HepG2 (cell line): ENCODE measurements around the gene TACC2. TPM values are rescaled to one million over a fixed set of nuclear protein-coding genes. Genes with fewer than 3 reads are reported as not detected.
A peak's percentile ranks its signal among the peaks of the same experiment; 100 is the strongest.

Experiments used
- AGO1 ChIP-seq: fragments of 200-400 bp; formaldehyde crosslinking; IDR thresholded peaks from 2 replicates; pipeline ENCODE4 v1.6.1; 2017; ENCODE audit warnings: mild to moderate bottlenecking, low read depth, low read length, moderate library complexity; ENCODE audit not compliant: poor library complexity, severe bottlenecking
- ASH2L ChIP-seq: fragments of 300-600, 200-600 bp; sonication (generic); IDR thresholded peaks from 2 replicates; pipeline ENCODE4 v1.7.0; 2017; ENCODE audit warnings: low read depth, mild to moderate bottlenecking, moderate library complexity, mixed read lengths, low read length; ENCODE audit not compliant: insufficient read length
- CAMTA2 ChIP-seq: sonication (generic); formaldehyde crosslinking; IDR thresholded peaks from 2 replicates; pipeline ENCODE4 v1.4.0; 2020; ENCODE audit warnings: mild to moderate bottlenecking, missing genetic modification reagents, borderline replicate concordance
- CREB1 ChIP-seq, 2 experiments: fragments of 450-650 bp in 1 of 2; IDR thresholded peaks; 2 replicates each; pipeline ENCODE4 v1.6.1; 2016 to 2017; ENCODE audit warnings: control low read depth in 1 of 2, mild to moderate bottlenecking in 1 of 2, missing compliant biosample characterization in 1 of 2, missing genetic modification characterization in 1 of 2
- FOXK1 ChIP-seq: sonication (generic); formaldehyde crosslinking; IDR thresholded peaks from 2 replicates; pipeline ENCODE4 v1.4.0; 2020; ENCODE audit warnings: low read depth, missing genetic modification reagents, borderline replicate concordance
- HNRNPLL ChIP-seq: fragments of 200-400 bp; formaldehyde crosslinking; IDR thresholded peaks from 2 replicates; pipeline ENCODE4 v1.6.1; 2017; ENCODE audit warnings: mild to moderate bottlenecking, low read depth, low read length; ENCODE audit not compliant: poor library complexity, severe bottlenecking
- ISL2 ChIP-seq: sonication (generic); formaldehyde crosslinking; IDR thresholded peaks from 2 replicates; pipeline ENCODE4 v1.5.0; 2020; ENCODE audit warnings: missing genetic modification reagents
- MAFK ChIP-seq, 2 experiments: IDR thresholded peaks in 1 of 2; conservative IDR thresholded peaks in 1 of 2; 2 replicates each; pipeline ENCODE4 v1.6.1; 2011; ENCODE audit warnings: improper control_type of control experiment in 2 of 2, low read length in 2 of 2
- MXI1 ChIP-seq: IDR thresholded peaks from 3 replicates; pipeline ENCODE4 v1.6.1; 2012; ENCODE audit warnings: low read depth, low read length, inconsistent platforms, borderline replicate concordance
- PHF21A ChIP-seq: sonication (generic); formaldehyde crosslinking; IDR thresholded peaks from 2 replicates; pipeline ENCODE4 v1.5.0; 2020; ENCODE audit warnings: mild to moderate bottlenecking, missing genetic modification reagents
- RAD21 ChIP-seq: fragments of 450-650 bp; formaldehyde crosslinking; IDR thresholded peaks from 2 replicates; pipeline ENCODE4 v1.5.0; 2020; ENCODE audit warnings: mild to moderate bottlenecking
- SAFB2 ChIP-seq: sonication (generic); formaldehyde crosslinking; IDR thresholded peaks from 2 replicates; pipeline ENCODE4 v1.5.1; 2020; ENCODE audit warnings: missing genetic modification reagents, low read depth, mild to moderate bottlenecking, borderline replicate concordance
- TOE1 ChIP-seq: sonication (generic); formaldehyde crosslinking; IDR thresholded peaks from 2 replicates; pipeline ENCODE4 v1.4.0; 2020; ENCODE audit warnings: mild to moderate bottlenecking, missing genetic modification reagents
- ZNF282 ChIP-seq: fragments of 450-650 bp; IDR thresholded peaks from 2 replicates; pipeline ENCODE4 v1.6.1; 2018; ENCODE audit not compliant: partially characterized antibody
- ZNF496 ChIP-seq: sonication (generic); formaldehyde crosslinking; IDR thresholded peaks from 2 replicates; pipeline ENCODE4 v1.8.1; 2023; ENCODE audit warnings: mild to moderate bottlenecking, moderate library complexity, missing genetic modification reagents; ENCODE audit not compliant: insufficient replicate concordance
- ZNF549 ChIP-seq: sonication (generic); formaldehyde crosslinking; IDR thresholded peaks from 2 replicates; pipeline ENCODE4 v1.5.0; 2020; ENCODE audit warnings: missing genetic modification reagents
- ZNF607 ChIP-seq: sonication (generic); formaldehyde crosslinking; IDR thresholded peaks from 2 replicates; pipeline ENCODE4 v1.5.1; 2020; ENCODE audit warnings: missing genetic modification reagents, mild to moderate bottlenecking, borderline replicate concordance
- polyA plus RNA-seq, 8 experiments: library from polyadenylated mRNA; depleted of rRNA in 3 of 8; stranded (reverse) in 7 of 8; unstranded in 1 of 8; fragments of >200 nt; fragmentation: Illumina TruSeq in 4 of 8; extraction: Trizol in 4 of 8; gene quantifications; 2 replicates each; pipeline versions ENCODE4 v1.2.1 to v1.2.3, GENCODE V29; 2011 to 2016; ENCODE audit warnings: low read depth in 4 of 8, missing spikeins in 1 of 8, mixed read lengths in 1 of 8; ENCODE audit not compliant: insufficient read depth in 1 of 8
- total RNA-seq, 5 experiments: library from RNA; depleted of rRNA; stranded (reverse); fragments of >200 nt; fragmentation: Illumina TruSeq; extraction: Trizol; gene quantifications; 2 replicates each; pipeline ENCODE4 v1.2.3, GENCODE V29; 2016; ENCODE audit warnings: low read depth in 1 of 5
- TF ChIP-seq, protein P1 (sequence below): sonication (generic); formaldehyde crosslinking; IDR thresholded peaks from 2 replicates; pipeline ENCODE4 v1.4.0; 2020; ENCODE audit warnings: missing genetic modification reagents
- TF ChIP-seq, protein P2 (sequence below): fragments of 450-650 bp; IDR thresholded peaks from 2 replicates; pipeline ENCODE4 v1.6.1; 2017
- TF ChIP-seq, protein P3 (sequence below): sonication (generic); formaldehyde crosslinking; IDR thresholded peaks from 2 replicates; pipeline ENCODE4 v1.4.0; 2020; ENCODE audit warnings: missing genetic modification reagents
- TF ChIP-seq, protein P4 (sequence below): IDR thresholded peaks from 2 replicates; pipeline ENCODE4 v1.6.1; 2018; ENCODE audit warnings: missing genetic modification reagents

Gene TACC2
- total and polyA plus RNA-seq, 2 of the 13 experiments (the other 11 are each of a cell fraction or from before 2014, with no cell fraction given) = 11.8 to 16.0 TPM

DNA sequence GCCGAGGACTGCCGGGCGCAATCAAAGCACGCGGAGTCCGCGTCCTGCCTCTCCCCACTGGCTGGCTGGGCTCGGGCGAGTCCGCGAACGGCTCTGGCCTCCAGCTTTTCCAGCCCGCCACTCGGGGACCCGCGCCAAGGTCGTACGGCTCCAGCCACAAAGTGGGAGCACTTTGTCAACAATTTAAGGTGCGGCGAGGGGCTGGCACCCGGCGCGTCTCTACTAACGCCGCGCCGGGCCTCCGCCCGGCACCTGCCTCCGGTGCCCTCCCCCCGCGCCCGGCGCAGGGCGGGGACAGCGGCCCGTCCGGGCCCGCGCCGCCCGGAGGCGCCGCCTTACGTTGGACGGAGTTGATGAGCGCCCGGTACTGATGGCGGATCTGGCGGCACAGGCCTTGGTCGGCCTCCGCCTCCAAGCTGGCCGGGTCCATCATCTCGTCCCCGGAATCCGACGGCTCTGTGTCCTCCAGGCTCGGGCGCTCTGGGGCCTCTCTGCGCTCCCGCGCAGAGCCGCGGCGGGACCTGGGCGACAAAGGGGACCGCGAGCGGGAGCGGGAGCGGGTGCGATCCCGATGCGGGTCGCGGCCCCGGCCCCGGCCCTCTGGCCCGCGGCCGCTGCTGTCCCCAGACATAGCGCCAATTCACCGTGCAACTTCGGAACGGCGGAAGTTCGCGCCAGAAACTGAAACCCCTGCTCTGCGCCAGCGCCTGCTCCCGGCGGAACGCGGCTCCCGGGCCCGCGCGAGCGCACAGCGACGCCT is 14.2 kb upstream of the TACC2 start, which contains the start of gene NSMCE4A (continued):
- 0 out of 2 replicates have a peak, but pooled peaks have one; percentile 51 for TF ChIP-seq CAMTA2 (CRISPR knock-in tag)
- TF ChIP-seq, protein P1, sequence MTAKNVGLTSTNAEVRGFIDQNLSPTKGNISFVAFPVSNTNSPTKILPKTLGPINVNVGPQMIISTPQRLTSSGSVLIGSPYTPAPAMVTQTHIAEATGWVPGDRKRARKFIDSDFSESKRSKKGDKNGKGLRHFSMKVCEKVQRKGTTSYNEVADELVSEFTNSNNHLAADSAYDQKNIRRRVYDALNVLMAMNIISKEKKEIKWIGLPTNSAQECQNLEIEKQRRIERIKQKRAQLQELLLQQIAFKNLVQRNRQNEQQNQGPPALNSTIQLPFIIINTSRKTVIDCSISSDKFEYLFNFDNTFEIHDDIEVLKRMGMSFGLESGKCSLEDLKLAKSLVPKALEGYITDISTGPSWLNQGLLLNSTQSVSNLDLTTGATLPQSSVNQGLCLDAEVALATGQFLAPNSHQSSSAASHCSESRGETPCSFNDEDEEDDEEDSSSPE (CRISPR knock-in tag) = peak; percentile 94
- TF ChIP-seq CREB1 (IDR thresholded peaks at IDR 0.05) = no peak
- TF ChIP-seq CREB1 (CRISPR knock-in tag; IDR thresholded peaks at IDR 0.05) = no peak
- peak; percentile 92 for TF ChIP-seq HNRNPLL
- TF ChIP-seq ASH2L = peak; percentile 94
- TF ChIP-seq PHF21A (CRISPR knock-in tag) = no peak
- TF ChIP-seq MXI1 = no peak
- no peak for TF ChIP-seq TOE1 (CRISPR knock-in tag)
- no peak for TF ChIP-seq AGO1
- TF ChIP-seq ZNF496 (CRISPR knock-in tag) = no peak
- TF ChIP-seq, protein P2, sequence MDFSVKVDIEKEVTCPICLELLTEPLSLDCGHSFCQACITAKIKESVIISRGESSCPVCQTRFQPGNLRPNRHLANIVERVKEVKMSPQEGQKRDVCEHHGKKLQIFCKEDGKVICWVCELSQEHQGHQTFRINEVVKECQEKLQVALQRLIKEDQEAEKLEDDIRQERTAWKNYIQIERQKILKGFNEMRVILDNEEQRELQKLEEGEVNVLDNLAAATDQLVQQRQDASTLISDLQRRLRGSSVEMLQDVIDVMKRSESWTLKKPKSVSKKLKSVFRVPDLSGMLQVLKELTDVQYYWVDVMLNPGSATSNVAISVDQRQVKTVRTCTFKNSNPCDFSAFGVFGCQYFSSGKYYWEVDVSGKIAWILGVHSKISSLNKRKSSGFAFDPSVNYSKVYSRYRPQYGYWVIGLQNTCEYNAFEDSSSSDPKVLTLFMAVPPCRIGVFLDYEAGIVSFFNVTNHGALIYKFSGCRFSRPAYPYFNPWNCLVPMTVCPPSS = no peak
- 0 out of 2 replicates have a peak, but pooled peaks have one; percentile 62 for TF ChIP-seq ZNF549 (CRISPR knock-in tag)
- TF ChIP-seq SAFB2 (CRISPR knock-in tag) = no peak
- TF ChIP-seq FOXK1 = no peak
- no peak for TF ChIP-seq MAFK (conservative IDR thresholded peaks at IDR 0.05 in 1 of 2, IDR thresholded peaks at IDR 0.05 in 1 of 2; ENCODE audit: low read length in 2 of 2)
- peak; percentile 75 for TF ChIP-seq RAD21
- TF ChIP-seq, protein P3, sequence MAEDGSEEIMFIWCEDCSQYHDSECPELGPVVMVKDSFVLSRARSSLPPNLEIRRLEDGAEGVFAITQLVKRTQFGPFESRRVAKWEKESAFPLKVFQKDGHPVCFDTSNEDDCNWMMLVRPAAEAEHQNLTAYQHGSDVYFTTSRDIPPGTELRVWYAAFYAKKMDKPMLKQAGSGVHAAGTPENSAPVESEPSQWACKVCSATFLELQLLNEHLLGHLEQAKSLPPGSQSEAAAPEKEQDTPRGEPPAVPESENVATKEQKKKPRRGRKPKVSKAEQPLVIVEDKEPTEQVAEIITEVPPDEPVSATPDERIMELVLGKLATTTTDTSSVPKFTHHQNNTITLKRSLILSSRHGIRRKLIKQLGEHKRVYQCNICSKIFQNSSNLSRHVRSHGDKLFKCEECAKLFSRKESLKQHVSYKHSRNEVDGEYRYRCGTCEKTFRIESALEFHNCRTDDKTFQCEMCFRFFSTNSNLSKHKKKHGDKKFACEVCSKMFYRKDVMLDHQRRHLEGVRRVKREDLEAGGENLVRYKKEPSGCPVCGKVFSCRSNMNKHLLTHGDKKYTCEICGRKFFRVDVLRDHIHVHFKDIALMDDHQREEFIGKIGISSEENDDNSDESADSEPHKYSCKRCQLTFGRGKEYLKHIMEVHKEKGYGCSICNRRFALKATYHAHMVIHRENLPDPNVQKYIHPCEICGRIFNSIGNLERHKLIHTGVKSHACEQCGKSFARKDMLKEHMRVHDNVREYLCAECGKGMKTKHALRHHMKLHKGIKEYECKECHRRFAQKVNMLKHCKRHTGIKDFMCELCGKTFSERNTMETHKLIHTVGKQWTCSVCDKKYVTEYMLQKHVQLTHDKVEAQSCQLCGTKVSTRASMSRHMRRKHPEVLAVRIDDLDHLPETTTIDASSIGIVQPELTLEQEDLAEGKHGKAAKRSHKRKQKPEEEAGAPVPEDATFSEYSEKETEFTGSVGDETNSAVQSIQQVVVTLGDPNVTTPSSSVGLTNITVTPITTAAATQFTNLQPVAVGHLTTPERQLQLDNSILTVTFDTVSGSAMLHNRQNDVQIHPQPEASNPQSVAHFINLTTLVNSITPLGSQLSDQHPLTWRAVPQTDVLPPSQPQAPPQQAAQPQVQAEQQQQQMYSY (CRISPR knock-in tag) = peak; percentile 95
- TF ChIP-seq, protein P4, sequence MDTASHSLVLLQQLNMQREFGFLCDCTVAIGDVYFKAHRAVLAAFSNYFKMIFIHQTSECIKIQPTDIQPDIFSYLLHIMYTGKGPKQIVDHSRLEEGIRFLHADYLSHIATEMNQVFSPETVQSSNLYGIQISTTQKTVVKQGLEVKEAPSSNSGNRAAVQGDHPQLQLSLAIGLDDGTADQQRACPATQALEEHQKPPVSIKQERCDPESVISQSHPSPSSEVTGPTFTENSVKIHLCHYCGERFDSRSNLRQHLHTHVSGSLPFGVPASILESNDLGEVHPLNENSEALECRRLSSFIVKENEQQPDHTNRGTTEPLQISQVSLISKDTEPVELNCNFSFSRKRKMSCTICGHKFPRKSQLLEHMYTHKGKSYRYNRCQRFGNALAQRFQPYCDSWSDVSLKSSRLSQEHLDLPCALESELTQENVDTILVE (CRISPR knock-in tag) = peak; percentile 60; the same call in 1 of the 2 replicates
- TF ChIP-seq ZNF282 = no peak
- TF ChIP-seq ZNF607 (CRISPR knock-in tag) = 0 out of 2 replicates have a peak, but pooled peaks have one; percentile 48
- TF ChIP-seq ISL2 (CRISPR knock-in tag) = peak; percentile 44; the same call in 1 of the 2 replicates
